ENCODE data around the gene VSTM1.

Gene VSTM1

DNA sequence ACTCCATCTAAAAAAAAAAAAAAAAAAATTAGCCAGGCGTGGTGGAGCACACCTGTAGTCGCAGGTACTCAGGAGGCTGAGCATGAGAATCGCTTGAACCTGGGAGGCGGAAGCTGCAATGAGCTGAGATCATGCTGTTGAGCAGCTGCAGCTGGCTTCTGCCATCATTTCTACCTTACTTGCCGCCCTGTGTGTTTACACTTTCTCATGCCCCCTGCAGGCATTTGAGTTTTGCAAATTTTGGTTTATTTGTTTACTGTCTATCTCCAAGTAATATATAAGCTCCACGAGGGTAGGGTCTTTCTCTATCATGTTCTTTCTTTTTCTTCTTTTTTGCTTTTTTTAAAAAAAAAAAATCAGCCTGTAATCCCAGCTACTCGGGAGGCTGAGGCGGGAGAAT, 54.3 kb downstream of the VSTM1 start:
- DNase-seq: no peak

DNA sequence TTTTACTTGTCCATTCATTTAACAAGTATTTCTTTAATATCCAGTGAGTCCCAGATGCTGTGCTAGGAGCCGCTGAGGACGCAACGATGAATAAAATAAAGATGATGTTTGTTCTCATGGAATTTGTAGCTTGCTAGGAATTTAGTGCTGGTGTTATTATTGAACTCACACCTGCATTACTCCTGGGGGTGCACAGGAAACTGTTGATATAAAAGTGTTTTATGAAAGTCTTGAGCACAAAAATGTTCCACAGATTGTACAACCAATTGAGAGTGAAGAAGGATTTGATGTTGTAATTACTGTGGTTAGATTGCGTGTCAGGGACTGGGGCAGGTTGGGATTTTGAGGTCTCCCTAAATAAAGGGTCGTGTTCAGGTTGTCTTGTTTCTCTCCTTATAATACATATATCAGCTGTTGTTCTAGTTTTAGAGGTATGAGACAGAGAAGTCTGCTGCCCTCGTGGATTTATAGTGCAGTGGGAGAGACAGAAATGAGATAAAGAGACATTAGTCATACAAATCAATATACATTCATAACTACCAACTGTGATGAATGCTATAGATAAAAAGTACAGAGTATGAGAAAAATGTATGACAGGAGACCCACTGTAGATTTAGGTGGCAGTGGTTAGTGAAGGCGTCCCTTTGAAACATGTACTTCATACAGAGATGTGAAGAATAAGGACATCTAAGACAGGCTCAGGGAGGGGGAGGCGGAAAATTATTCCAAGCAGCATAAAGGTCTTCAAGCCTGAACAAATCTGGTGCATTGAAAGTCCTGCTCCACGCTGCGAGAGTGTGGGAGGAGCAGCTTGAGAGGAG, 61.0 kb downstream of the VSTM1 start:
- DNase-seq: no peak

DNA sequence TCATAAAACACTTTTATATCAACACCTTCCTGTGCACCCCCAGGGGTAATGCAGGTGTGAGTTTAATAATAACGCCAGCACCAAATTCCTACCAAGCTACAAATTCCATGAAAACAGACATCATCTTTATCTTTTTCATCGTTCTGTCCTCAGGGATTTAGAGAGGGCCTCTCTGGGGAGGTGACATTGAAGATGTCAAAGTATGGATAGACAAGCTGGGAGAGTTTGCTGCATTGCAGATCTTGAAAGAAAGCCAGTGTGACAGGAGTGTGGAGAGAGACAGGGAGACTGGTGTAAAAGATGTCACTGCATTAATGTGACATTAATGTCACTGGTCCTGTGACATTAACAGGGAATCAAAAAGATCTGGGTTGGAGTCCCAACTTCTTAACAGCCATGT, 62.2 kb downstream of the VSTM1 start:
- DNase-seq: no peak

DNA sequence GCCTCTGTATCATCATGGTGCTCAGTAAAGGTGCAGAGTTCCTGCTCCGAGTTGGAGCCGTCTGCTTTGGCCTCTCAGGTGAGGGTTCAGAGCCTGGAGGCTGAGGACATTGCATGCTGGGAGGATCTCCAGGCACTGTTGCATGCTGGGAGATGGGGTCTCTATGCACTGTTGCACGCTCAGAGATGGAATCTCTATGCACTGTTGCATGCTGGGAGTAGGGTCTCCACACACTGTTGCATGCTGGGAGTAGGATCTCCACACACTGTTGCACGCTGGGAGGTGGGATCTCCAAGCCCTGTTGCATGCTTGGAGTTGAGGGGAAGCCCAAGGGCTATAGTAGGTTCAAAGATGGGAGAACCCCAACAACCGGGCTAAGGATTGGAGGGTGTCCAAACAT, 64.0 kb downstream of the VSTM1 start:
- DNase-seq: no peak

DNA sequence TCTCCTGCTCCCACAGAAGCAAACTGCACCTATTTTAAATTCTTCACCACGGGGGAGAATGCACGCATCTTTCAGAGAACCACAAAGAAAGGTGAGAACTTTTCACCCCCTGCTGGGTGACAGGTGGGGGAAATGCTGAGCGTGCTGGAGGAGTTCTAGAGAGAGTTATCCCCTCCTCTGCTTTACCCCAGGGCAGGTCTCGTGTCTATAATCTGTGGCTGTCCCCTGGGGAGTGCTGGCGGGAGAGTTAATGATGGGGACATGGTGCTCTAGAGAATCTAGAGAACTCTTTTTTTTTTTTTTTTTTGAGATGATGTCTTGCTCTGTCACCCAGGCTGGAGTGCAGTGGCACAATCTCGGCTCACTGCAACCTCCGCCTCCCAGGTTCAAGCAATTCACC, 65.5 kb downstream of the VSTM1 start:
- no peak for DNase-seq

DNA sequence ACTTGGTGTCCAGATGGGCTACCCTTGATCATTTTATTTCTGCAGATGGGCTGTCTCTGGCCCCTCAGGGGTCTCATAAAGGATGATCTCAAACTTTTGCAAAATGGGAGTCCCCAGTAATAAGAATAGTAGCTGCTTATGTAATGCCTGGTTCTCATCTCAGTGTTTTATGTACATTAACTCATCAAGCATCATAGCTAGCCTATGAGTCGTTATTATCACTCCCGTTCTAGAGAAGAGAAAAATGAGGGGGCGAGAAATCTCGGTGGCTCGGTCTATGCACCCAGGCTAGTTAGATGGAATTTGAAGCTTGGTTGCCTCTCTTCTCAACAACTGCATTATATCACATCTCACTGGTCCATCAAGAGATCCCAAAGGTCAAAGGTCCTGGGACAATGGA, 68.9 kb downstream of the VSTM1 start:
- no peak for DNase-seq

DNA sequence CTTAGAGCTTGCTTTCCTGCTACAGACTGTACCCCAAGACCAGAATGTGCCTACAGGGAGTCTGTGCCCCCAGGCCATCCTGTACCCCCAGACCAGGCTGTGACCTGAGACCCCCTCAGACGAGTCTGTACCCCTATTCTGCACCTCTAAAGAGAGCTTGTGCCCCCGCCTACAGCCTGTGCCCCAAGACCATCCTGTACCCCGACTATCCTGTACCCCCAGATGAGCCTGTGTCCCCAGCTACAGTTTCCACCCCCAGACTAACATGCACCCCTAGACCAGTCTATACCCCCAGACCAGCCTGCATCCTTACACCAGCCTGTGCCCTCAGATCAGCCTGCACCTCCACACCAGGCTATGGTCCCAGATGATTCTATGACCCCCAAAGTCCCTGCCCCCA, 70.2 kb downstream of the VSTM1 start:
- DNase-seq: no peak

DNA sequence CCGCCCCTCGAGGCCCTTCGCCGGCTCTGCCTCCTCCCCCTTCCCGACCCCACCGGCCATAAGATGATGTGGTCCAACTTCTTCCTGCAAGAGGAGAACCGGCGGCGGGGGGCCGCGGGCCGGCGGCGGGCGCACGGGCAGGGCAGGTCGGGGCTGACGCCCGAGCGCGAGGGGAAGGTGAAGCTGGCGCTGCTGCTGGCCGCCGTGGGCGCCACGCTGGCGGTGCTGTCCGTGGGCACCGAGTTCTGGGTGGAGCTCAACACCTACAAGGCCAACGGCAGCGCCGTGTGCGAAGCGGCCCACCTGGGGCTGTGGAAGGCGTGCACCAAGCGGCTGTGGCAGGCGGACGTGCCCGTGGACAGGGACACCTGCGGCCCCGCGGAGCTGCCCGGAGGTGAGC, 70.9 kb downstream of the VSTM1 start:
- DNase-seq: no peak

DNA sequence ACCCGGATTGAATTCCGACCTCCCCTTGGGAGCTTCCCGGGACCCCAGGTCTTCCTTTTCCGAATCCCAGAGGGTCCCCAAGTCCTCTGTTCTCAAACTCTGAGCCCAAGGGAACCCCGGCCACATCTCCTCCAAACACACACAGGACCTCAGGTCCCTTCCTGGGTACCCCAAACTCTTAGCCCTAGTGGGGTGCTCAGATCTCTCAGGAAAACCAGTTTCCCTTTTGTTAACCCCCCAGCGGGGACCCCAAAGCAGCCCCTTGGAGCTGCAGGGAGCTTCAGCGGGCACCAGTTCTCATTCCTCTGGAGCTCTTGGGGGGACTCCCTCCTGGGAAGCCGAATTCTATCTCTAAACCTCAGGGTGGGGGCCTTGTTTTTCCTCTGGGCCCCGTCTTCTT, 71.5 kb downstream of the VSTM1 start:
- no peak for DNase-seq

DNA sequence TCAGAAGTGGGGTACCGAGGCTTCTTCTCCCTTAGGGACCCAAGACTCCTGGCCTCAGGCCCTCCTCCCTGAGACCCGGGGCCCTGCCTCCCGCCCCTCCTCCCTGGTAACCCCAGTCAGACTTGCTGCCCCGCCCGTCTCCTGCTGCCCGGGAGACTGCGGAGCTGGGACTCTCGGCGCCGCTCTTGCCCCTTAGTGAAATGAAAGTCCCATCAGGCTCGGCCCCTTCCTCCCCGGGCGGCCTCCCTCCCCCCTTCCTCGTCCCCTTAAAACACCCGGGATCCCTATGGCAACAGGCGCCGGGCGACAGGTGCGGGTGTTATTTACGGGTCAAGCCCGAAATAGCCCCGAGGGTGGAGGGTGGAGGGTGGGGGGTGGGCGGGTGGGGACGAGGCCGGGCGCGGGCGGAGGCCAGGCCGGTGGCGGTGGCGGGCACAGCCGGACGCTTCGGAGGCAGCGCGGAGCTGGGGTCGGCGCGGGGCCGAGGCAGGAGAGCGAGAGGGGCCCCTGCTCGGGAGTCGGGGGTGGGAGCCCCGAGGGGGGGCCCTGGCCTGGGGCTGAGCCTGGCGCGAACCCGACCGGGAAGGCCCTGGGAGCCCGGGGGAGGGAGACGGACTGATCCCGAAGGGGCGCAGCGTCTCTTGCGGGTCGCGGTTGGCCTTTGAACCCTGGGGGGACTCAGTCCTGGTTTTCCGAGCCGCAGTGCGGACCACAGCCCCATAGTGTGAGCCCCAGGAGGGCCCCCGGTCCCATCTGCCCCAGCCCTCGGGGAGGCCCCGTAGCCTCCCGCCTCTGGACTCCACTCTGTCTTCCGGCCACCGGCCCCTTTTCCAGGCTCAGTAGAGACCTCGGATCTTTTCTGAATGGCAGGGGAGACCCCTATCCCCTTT, 72.2 kb downstream of the VSTM1 start, which contains the start of gene CACNG6:
TSS of gene CACNG6 (plus strand) at position 414 of the 890 bp plus-strand sequence. CDS start 1,241 bp downstream, outside the sequence.
- no peak for DNase-seq

All from activated CD4-positive, alpha-beta T cell treated with anti-CD3 and anti-CD28 coated beads for 1 hour (primary cell).